ENCODE data around the gene CLNK.

- TF ChIP-seq CTCF (IDR thresholded peaks at IDR 0.05; ENCODE audit: control extremely low read depth in 1 of 3, insufficient read depth in 1 of 3, low read depth in 1 of 3, low read length in 3 of 3): no peak
- TF ChIP-seq EP300 (IDR thresholded peaks at IDR 0.05; ENCODE audit: borderline replicate concordance in 1 of 2, low read depth in 2 of 2, low read length in 2 of 2): no peak
- no peak for TF ChIP-seq EZH2 (IDR thresholded peaks at IDR 0.05; ENCODE audit: low read depth, low read length, severe bottlenecking)
- TF ChIP-seq HDAC2 (IDR thresholded peaks at IDR 0.05; ENCODE audit: borderline replicate concordance in 1 of 2, low read depth in 2 of 2, low read length in 2 of 2): no peak
- no peak for TF ChIP-seq TAF1 (IDR thresholded peaks at IDR 0.05; ENCODE audit: low read depth, low read length)
- TF ChIP-seq CBX8 (IDR thresholded peaks at IDR 0.05; ENCODE audit: borderline replicate concordance, low read depth, low read length): no peak
Observed at GRCh38 chr4:10691651-10692050, 7.1 kb upstream of the CLNK start.
